PC-9 (cell line): ENCODE measurements around the gene SELENBP1.

ENCODE experiments used
- EZH2 ChIP-seq: fragments of 200-600 bp; sonication (generic); IDR thresholded peaks from 2 replicates; pipeline ENCODE4 v1.8.0; 2017; ENCODE audit warnings: antibody characterized with exemption, low read depth
- TF ChIP-seq, protein P1 (sequence below): fragments of 200-600 bp; sonication (generic); conservative IDR thresholded peaks from 2 replicates; pipeline ENCODE4 v1.6.1; 2017; ENCODE audit warnings: mixed run types, antibody characterized with exemption, mild to moderate bottlenecking, moderate library complexity

DNA sequence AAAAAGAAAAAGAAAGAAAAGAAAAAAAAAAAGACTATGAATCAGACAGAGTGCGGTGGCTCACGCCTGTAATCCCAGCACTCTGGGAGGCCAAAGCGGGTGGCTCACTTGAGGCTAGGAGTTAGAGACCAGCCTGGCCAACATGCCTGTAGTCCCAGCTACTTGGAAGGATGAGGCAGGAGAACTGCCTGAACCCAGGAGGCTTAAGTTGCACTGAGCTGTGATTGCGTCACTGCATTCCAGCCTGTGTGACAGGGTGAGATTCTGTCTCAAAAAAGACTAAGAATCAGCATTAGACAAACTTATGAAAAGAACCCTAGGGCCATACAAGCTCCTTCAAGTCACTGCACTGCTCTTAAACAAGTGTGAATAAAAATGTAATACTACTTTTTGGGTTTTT lies 43.7 kb upstream of the SELENBP1 start:
- TF ChIP-seq, protein P1, sequence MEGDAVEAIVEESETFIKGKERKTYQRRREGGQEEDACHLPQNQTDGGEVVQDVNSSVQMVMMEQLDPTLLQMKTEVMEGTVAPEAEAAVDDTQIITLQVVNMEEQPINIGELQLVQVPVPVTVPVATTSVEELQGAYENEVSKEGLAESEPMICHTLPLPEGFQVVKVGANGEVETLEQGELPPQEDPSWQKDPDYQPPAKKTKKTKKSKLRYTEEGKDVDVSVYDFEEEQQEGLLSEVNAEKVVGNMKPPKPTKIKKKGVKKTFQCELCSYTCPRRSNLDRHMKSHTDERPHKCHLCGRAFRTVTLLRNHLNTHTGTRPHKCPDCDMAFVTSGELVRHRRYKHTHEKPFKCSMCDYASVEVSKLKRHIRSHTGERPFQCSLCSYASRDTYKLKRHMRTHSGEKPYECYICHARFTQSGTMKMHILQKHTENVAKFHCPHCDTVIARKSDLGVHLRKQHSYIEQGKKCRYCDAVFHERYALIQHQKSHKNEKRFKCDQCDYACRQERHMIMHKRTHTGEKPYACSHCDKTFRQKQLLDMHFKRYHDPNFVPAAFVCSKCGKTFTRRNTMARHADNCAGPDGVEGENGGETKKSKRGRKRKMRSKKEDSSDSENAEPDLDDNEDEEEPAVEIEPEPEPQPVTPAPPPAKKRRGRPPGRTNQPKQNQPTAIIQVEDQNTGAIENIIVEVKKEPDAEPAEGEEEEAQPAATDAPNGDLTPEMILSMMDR, result no peak
- no peak for TF ChIP-seq EZH2
